GM18867 (cell line): ENCODE measurements around the gene SIX4.
A peak's percentile ranks its signal among the peaks of the same experiment; 100 is the strongest.
"Not testable (repeated sequence)": the region's sequence is repeated elsewhere in the genome, so short reads cannot be mapped to it uniquely, and the experiment has no call there.

Source experiments
- ATAC-seq: cut with Tn5 transposase; IDR thresholded peaks from one replicate; pipeline ENCODE4 v1.9.1; 2021; ENCODE audit warnings: mild to moderate bottlenecking, moderate library complexity; ENCODE audit not compliant: unreplicated experiment

Gene SIX4

GRCh38 chr14:60723907-60724618 is at the start of gene SIX4:
TSS of gene SIX4 (minus strand) at chr14:60724351. CDS start at chr14:60724074, 277 bp downstream.
- peak; percentile 56 for ATAC-seq

- ATAC-seq = peak; percentile 63
Observed at GRCh38 chr14:60773558-60773957, 49.4 kb upstream of the SIX4 start.

GRCh38 chr14:60771117-60771516 is 47.0 kb upstream of the SIX4 start:
- no peak for ATAC-seq

- ATAC-seq = no peak
Observed at GRCh38 chr14:60768602-60769001, 44.5 kb upstream of the SIX4 start.

GRCh38 chr14:60760644-60761364 is 36.7 kb upstream of the SIX4 start:
- no peak for ATAC-seq

GRCh38 chr14:60760209-60760608 is 36.1 kb upstream of the SIX4 start:
- no peak for ATAC-seq

- ATAC-seq = no peak
Observed at GRCh38 chr14:60758885-60759284, 34.7 kb upstream of the SIX4 start.

- ATAC-seq = no peak
Observed at GRCh38 chr14:60757567-60758002, 33.4 kb upstream of the SIX4 start.

GRCh38 chr14:60756847-60757246 is 32.7 kb upstream of the SIX4 start:
- no peak for ATAC-seq

- ATAC-seq = peak; percentile 97
Observed at GRCh38 chr14:60753264-60754119, 29.3 kb upstream of the SIX4 start.

GRCh38 chr14:60744566-60744965 is 20.4 kb upstream of the SIX4 start:
- ATAC-seq = no peak

- no peak for ATAC-seq
Observed at GRCh38 chr14:60738843-60739508, 14.8 kb upstream of the SIX4 start.

GRCh38 chr14:60736494-60736893 is 12.3 kb upstream of the SIX4 start:
- ATAC-seq = no peak

GRCh38 chr14:60735416-60735815 is 11.3 kb upstream of the SIX4 start:
- no peak for ATAC-seq

GRCh38 chr14:60734465-60735242 is 10.5 kb upstream of the SIX4 start, which contains the start of gene MNAT1:
TSS of gene MNAT1 (plus strand) at chr14:60734761. CDS start at chr14:60734863, 102 bp downstream.
- ATAC-seq = peak; percentile 96

- ATAC-seq = no peak
Observed at GRCh38 chr14:60732840-60733483, 8.8 kb upstream of the SIX4 start.

- not testable (repeated sequence) for ATAC-seq
Observed at GRCh38 chr14:60731291-60731690, 7.1 kb upstream of the SIX4 start.

GRCh38 chr14:60723116-60723906 is 840 bp downstream of the SIX4 start:
- peak; percentile 50 for ATAC-seq
